Neural crest cell (in vitro differentiated cells): Measurements from ENCODE around the gene PPP2R2D. TPM values are rescaled to one million over a fixed set of nuclear protein-coding genes. Genes with fewer than 3 reads are reported as not detected.

ENCODE experiments used
- DNase-seq: peaks from one replicate; pipeline ENCODE4 v3.0.0; 2021; ENCODE audit warnings: low read depth, mixed read lengths, low spot score
- H3K27ac Mint-ChIP-seq: one replicate; pipeline ENCODE4 v1.8.0; 2021; ENCODE audit warnings: mild to moderate bottlenecking, mixed read lengths; ENCODE audit not compliant: unreplicated experiment
- H3K27me3 Mint-ChIP-seq: 2 replicates; pipeline ENCODE4 v1.8.0; 2021; ENCODE audit warnings: low read depth, mild to moderate bottlenecking, mixed read lengths
- H3K36me3 Mint-ChIP-seq: 2 replicates; pipeline ENCODE4 v1.8.0; 2021; ENCODE audit warnings: low read depth, mild to moderate bottlenecking, mixed read lengths
- H3K4me1 Mint-ChIP-seq: 2 replicates; pipeline ENCODE4 v1.8.0; 2021; ENCODE audit warnings: mixed read lengths
- H3K4me3 Mint-ChIP-seq: one replicate; pipeline ENCODE4 v1.8.0; 2021; ENCODE audit warnings: mild to moderate bottlenecking, mixed read lengths
- H3K9me3 Mint-ChIP-seq: 2 replicates; pipeline ENCODE4 v1.8.0; 2021; ENCODE audit warnings: mixed read lengths
- total RNA-seq: library from RNA; stranded (reverse); gene quantifications from 2 replicates; pipeline ENCODE4 v1.2.1, GENCODE V29; 2021
- TF ChIP-seq, protein P1 (sequence below): fragments of 200-600 bp; sonication (generic); conservative IDR thresholded peaks from 2 replicates; pipeline ENCODE4 v1.5.0; 2021; ENCODE audit warnings: antibody characterized with exemption, mild to moderate bottlenecking

PPP2R2D gene
- total RNA-seq, 1 donor from 2014 or later = 39.3 TPM

GRCh38 chr10:131980321-131980720 is 79.5 kb downstream of the PPP2R2D start:
- Mint-ChIP-seq H3K9me3 (no peaks in the 10 kb centered on the region), H3K27me3 (peaks cover 13% of the 10 kb centered on the region), H3K4me1 (peaks cover 30% of the 10 kb centered on the region), H3K4me3 (peak overlapping the region; percentile 85), H3K36me3 (peaks cover 4% of the 10 kb centered on the region), H3K27ac (no peak overlapping the region)
- DNase-seq = no peak
- TF ChIP-seq, protein P1, sequence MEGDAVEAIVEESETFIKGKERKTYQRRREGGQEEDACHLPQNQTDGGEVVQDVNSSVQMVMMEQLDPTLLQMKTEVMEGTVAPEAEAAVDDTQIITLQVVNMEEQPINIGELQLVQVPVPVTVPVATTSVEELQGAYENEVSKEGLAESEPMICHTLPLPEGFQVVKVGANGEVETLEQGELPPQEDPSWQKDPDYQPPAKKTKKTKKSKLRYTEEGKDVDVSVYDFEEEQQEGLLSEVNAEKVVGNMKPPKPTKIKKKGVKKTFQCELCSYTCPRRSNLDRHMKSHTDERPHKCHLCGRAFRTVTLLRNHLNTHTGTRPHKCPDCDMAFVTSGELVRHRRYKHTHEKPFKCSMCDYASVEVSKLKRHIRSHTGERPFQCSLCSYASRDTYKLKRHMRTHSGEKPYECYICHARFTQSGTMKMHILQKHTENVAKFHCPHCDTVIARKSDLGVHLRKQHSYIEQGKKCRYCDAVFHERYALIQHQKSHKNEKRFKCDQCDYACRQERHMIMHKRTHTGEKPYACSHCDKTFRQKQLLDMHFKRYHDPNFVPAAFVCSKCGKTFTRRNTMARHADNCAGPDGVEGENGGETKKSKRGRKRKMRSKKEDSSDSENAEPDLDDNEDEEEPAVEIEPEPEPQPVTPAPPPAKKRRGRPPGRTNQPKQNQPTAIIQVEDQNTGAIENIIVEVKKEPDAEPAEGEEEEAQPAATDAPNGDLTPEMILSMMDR = no peak

DNA sequence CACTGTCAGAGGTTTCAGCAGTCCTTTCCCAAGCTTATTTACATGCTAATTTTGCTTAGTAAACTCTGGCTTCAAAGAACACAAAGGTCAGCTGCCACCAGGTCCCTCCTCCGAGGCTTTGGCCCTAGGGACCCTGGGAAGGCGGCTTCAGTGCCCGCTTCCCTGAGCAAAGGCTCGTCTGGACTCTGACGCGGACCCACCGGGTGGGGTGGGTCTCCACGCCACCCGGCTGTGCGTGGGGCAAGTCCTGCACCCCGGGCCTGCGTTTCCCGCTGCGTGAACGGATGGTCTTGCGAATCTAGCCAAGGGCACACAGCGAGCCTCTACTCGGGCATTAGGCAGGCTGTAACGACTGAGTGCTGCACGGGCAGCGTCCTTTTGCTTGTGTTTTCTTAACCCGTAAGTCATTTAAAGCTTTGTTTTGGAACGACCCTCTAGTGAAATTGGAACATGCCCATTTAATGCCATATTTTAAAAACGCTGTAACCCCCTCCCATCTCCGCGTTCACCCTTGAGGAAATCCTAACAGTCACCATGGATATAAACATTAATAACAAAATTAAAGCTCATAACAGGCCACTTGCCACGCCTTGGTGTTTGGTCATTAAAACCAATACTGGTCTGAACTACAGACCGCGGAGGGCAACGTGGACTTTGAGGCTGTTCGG is 80.1 kb downstream of the PPP2R2D start:
- Mint-ChIP-seq H3K4me3 (peak overlapping the region; percentile 85), H3K9me3 (no peaks in the 10 kb centered on the region)

GRCh38 chr10:131981429-131982184 is 80.8 kb downstream of the PPP2R2D start, which contains the start of gene BNIP3:
Gene BNIP3 (minus strand): TSS chr10:131981923. CDS start chr10:131981806, 117 bp downstream.
- TF ChIP-seq, protein P1 = peak; percentile 38
- Mint-ChIP-seq H3K4me1 (peaks cover 30% of the 10 kb centered on the region), H3K4me3 (peak within 1 kb of the TSS; percentile 85), H3K27me3 (peaks cover 14% of the 10 kb centered on the region), H3K36me3 (peaks cover 4% of the 10 kb centered on the region), H3K27ac (peak within 1 kb of the TSS; percentile 27), H3K9me3 (no peaks in the 10 kb centered on the region)
- DNase-seq = peak; percentile 95

More for the DNA sequence above, 80.1 kb downstream of the PPP2R2D start:
- no peak for DNase-seq
- H3K4me1 Mint-ChIP-seq = peaks cover 30% of the 10 kb centered on the region
- H3K36me3 Mint-ChIP-seq = peaks cover 4% of the 10 kb centered on the region
- TF ChIP-seq, protein P1 = no peak
- peaks cover 14% of the 10 kb centered on the region for H3K27me3 Mint-ChIP-seq
- peak overlapping the region; percentile 27 for H3K27ac Mint-ChIP-seq

- TF ChIP-seq, protein P1 = no peak
- no peaks in the 10 kb centered on the region for H3K9me3 Mint-ChIP-seq
- peaks cover 30% of the 10 kb centered on the region for H3K4me1 Mint-ChIP-seq
- H3K27ac Mint-ChIP-seq = no peak overlapping the region
- DNase-seq = no peak
- H3K4me3 Mint-ChIP-seq = no peak overlapping the region
- peaks cover 4% of the 10 kb centered on the region for H3K36me3 Mint-ChIP-seq
- H3K27me3 Mint-ChIP-seq = peaks cover 14% of the 10 kb centered on the region
Observed at GRCh38 chr10:131982185-131982756, 81.5 kb downstream of the PPP2R2D start.

DNA sequence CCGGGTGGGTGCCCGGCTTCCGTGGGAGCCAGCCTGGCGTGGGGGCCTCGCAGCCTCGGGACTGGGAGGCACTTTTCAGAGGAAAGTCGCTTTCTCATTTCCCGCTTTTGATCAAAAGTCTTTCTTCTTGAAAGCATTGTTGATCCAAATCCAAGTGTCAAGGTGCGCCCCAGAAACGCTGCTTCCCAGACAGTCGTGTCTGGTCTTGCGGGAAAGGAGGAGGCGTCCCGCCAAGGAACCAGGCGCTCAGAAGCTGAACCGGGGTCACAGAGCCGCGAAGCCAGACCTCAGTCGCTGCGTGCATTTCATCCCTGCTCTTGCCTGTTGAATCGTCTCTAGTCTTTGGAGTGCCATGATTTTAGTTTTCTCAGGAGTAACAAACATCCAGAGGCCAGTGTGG is 82.0 kb downstream of the PPP2R2D start:
- TF ChIP-seq, protein P1 = no peak
- DNase-seq = no peak
- Mint-ChIP-seq H3K27ac (no peak overlapping the region), H3K4me3 (peak overlapping the region; percentile 85), H3K4me1 (peaks cover 25% of the 10 kb centered on the region), H3K9me3 (no peaks in the 10 kb centered on the region), H3K36me3 (no peaks in the 10 kb centered on the region), H3K27me3 (peaks cover 14% of the 10 kb centered on the region)
